HG03469 (cell line): ENCODE measurements around the gene ELOA.
"Not testable (repeated sequence)": the region's sequence is repeated elsewhere in the genome, so short reads cannot be mapped to it uniquely, and the experiment has no call there.

Source experiments
- ATAC-seq: cut with Tn5 transposase; IDR thresholded peaks from one replicate; pipeline ENCODE4 v1.9.1; 2021; ENCODE audit warnings: mild to moderate bottlenecking, moderate library complexity, moderate number of reproducible peaks; ENCODE audit not compliant: unreplicated experiment

The ELOA gene

DNA sequence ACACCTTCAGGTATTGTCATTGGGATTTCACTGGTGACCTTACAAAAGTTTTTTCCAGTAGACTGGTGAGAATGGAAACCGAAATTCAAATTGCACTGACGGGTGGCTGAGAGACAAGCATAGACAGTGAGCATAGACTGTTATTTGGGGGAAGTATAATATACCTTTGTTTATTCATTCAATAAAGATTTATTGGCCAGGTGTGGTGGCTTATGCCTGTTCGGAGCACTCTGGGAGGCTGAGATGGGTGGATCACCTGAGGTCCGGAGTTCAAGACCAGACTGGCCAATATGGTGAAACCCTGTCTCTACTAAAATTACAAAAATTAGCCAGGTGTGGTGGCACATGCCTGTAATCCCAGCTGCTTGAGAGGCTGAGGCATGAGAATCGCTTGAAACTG lies 10.0 kb upstream of the ELOA start:
- not testable (repeated sequence) for ATAC-seq

DNA sequence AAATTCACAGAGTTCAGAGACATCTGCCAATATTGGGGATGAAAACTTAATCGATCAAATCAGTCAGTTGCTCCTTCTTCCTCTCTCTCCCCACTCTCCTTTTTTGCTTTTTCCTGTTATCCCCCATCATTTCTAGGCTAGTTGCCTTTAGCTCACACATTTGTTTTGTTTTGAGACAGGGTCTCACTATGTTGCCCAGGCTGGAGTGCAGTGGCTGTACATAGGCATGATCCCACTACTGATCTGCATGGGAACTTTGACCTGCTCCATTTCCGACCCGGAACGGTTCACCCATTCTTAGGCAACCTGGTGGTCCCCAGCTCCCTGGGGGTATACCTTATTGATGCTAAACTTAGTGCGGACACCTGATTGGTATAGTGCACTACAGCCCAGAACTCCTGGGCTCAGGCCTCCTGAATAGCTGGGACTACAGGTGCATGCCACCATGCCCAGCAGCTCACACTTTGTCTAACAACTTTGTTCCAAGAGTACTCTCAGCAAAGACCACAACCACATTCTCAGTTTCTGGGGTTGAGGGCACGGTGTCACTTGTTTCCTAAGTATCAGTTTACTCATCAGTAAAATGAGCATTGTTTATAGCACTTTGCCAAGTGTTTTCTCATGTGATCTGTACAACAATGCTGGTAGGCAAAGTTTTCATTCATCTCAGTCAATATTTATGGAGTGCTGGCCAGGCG lies 6.7 kb upstream of the ELOA start:
- ATAC-seq = no peak

- ATAC-seq = no peak
Measured at GRCh38 chr1:23741609-23742008, 1.7 kb upstream of the ELOA start.

DNA sequence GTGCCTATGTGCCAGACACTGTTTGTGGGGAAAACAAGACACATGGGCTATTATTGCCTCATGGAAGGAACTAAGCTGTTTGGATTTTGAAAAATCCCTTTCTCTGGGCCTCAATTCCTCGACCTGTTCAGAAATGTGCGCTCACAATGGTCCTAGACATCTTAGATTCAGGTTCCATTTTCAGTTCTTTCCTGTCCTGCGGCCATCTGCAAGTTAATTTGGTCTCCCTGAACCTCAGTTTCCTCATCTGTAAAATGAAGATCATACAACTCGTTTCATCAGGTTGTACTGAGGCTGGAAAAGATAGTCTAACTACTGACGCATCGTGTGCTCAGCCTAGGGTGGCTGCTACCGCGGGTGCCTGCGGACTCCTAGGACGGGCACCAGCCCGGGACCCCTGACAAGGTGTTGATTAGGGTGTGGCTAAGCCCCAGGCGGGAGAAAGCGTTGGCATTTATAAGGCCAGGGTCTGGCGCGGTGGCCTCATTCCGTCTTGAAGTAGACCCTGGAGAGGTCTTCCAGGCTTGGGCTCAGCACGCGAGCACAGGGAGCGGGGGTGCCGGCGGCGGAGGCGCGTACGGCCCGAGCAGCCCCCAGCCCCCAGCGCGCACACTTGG lies 493 bp upstream of the ELOA start:
- peak; percentile 13 for ATAC-seq

GRCh38 chr1:23745515-23745914 lies 2.2 kb downstream of the ELOA start:
- ATAC-seq = no peak

- ATAC-seq = no peak
Measured at GRCh38 chr1:23748016-23748415, 4.7 kb downstream of the ELOA start.

GRCh38 chr1:23751050-23751814 lies 8.0 kb downstream of the ELOA start:
- ATAC-seq = no peak

GRCh38 chr1:23751815-23752200 lies 8.5 kb downstream of the ELOA start:
- ATAC-seq = no peak

DNA sequence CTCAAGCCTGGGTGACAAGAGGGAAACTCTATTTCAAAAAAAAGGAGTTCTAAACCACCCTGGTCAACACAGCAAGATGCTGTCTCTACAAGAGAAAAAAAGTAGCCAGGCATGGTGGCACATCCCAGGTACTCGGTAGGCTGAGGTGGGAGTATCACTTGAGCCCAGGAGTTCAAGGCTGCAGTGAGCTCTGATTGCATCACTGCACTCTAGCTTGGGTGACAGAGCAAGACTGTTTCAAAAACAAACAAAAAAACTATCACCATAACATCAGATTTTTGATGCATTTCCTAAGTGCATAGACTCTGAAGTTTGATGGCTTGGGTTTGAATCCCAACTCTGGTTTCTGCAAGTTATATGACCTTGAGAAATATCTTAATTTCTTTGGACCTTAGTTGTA lies 9.6 kb downstream of the ELOA start:
- ATAC-seq = no peak

- no peak for ATAC-seq
Measured at GRCh38 chr1:23756676-23757075, 13.4 kb downstream of the ELOA start.

DNA sequence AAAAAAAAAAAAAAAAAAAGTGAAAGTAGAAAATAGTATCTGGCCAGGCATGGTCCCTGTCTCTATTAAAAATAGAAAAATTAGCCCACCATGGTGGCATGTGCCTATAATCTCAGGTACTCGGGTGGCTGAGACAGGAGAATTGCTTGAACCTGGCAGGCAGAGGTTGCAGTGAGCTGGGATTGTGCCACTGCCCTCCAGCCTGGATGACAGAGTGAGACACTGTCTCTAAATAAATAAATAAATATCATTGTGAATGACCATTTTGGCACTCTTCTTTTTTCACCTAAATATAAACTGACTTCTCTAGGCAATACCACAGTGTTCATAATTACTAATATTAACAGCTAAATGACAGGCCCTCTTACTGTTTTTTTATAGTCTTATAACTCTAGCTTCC lies 14.5 kb downstream of the ELOA start:
- no peak for ATAC-seq

DNA sequence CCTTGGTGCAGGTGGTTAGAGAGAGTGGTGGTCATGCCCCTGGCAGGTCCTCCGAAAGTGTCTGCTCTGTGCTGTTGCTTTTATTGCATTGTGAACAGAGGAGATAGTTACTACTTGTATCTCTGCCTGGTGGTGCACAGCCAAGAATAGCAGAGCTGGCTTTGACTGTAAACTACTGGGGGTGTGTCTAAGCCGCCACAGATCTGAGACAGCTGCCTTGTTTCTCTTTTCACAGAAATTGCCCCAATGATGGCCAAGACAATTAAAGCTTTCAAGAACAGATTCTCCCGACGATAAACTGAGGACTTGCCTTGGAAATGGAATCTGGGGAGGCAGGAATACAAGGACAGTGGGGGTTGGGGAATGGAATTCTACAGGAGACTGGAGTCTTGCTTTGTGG lies 16.0 kb downstream of the ELOA start:
- no peak for ATAC-seq

GRCh38 chr1:23763041-23763577 lies 19.8 kb downstream of the ELOA start:
- no peak for ATAC-seq

GRCh38 chr1:23768733-23769132 lies 25.5 kb downstream of the ELOA start:
- no peak for ATAC-seq

GRCh38 chr1:23772049-23772853 lies 29.0 kb downstream of the ELOA start:
- no peak for ATAC-seq

- no peak for ATAC-seq
Measured at GRCh38 chr1:23772854-23773242, 29.6 kb downstream of the ELOA start.

DNA sequence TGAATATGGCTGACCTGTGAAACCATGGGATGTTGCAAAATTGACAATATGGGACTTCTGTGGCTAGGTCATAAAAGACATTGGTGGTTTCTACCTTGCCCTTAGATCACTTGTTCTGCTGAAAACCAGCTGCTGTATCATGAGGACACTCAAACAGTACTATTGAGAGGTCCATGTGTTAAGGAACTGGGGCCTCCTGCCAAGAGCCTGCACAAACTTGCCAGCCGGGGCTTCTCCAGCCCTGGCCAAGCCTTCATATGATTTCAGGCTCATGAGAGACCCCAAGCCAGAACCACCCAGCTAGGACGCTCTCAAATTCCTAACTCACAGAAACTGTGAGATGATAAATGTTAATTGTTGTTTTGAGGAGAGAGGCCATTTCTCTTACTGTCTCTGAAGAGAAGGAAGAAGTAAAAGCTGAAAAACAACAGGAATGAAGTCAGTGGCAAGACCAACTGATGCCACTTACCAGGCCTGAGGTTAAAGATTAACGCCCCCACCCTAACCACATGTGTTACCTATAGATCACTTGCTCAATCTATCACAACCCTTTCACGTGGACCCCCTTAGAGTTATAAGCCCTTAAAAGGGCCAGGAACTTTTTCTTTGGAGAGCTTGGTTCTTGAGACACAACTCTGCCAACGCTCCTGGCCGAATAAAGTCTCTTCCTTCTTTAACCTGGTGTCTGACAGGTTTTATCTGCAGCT lies 31.1 kb downstream of the ELOA start:
- no peak for ATAC-seq

GRCh38 chr1:23776217-23776616 lies 32.9 kb downstream of the ELOA start:
- ATAC-seq = no peak

GRCh38 chr1:23777979-23778814 lies 34.9 kb downstream of the ELOA start, which contains the start of gene PITHD1:
TSS of gene PITHD1 (plus strand) at chr1:23778418. CDS start at chr1:23778516, 98 bp downstream.
- no peak for ATAC-seq
